GM18498 (cell line): ENCODE results near the gene CDH4.
"Not testable (repeated sequence)": the region's sequence is repeated elsewhere in the genome, so short reads cannot be mapped to it uniquely, and the experiment has no call there.

Experiments
- ATAC-seq: cut with Tn5 transposase; IDR thresholded peaks from one replicate; pipeline ENCODE4 v1.9.1; 2021; ENCODE audit warnings: mild to moderate bottlenecking, moderate library complexity; ENCODE audit not compliant: unreplicated experiment

The CDH4 gene

GRCh38 chr20:61845233-61845671 is 593.2 kb downstream of the CDH4 start:
- ATAC-seq, result no peak

- no peak for ATAC-seq
Observed at GRCh38 chr20:61846074-61846473, 594.0 kb downstream of the CDH4 start.

GRCh38 chr20:61846741-61847419 is 594.8 kb downstream of the CDH4 start:
- ATAC-seq, result no peak

GRCh38 chr20:61847420-61847748 is 595.3 kb downstream of the CDH4 start:
- no peak for ATAC-seq

- ATAC-seq, result no peak
Observed at GRCh38 chr20:61847986-61848385, 595.9 kb downstream of the CDH4 start.

- no peak for ATAC-seq
Observed at GRCh38 chr20:61848851-61849250, 596.8 kb downstream of the CDH4 start.

GRCh38 chr20:61849376-61849775 is 597.3 kb downstream of the CDH4 start:
- ATAC-seq, result no peak

GRCh38 chr20:61849822-61850221 is 597.8 kb downstream of the CDH4 start:
- ATAC-seq, result no peak

- ATAC-seq, result no peak
Observed at GRCh38 chr20:61850457-61850856, 598.4 kb downstream of the CDH4 start.

- no peak for ATAC-seq
Observed at GRCh38 chr20:61850926-61851900, 599.2 kb downstream of the CDH4 start.

- no peak for ATAC-seq
Observed at GRCh38 chr20:61852268-61853072, 600.4 kb downstream of the CDH4 start.

GRCh38 chr20:61853073-61854005 is 601.3 kb downstream of the CDH4 start:
- no peak for ATAC-seq

- not testable (repeated sequence) for ATAC-seq
Observed at GRCh38 chr20:61854538-61854937, 602.5 kb downstream of the CDH4 start.

GRCh38 chr20:61855286-61855685 is 603.2 kb downstream of the CDH4 start:
- ATAC-seq, result no peak

GRCh38 chr20:61856626-61857413 is 604.8 kb downstream of the CDH4 start:
- no peak for ATAC-seq

GRCh38 chr20:61857414-61857775 is 605.3 kb downstream of the CDH4 start:
- no peak for ATAC-seq

- no peak for ATAC-seq
Observed at GRCh38 chr20:61857884-61858283, 605.8 kb downstream of the CDH4 start.

GRCh38 chr20:61859767-61860166 is 607.7 kb downstream of the CDH4 start:
- no peak for ATAC-seq

- ATAC-seq, result no peak
Observed at GRCh38 chr20:61860260-61860987, 608.4 kb downstream of the CDH4 start.
